HepG2 (cell line): Measurements from ENCODE around the gene AGRN. TPM values are rescaled to one million over a fixed set of nuclear protein-coding genes. Genes with fewer than 3 reads are reported as not detected.

Experiments
- AHR ChIP-seq: IDR thresholded peaks from 2 replicates; pipeline ENCODE4 v1.6.1; 2018; ENCODE audit warnings: missing genetic modification reagents, missing compliant biosample characterization
- ATAD3A ChIP-seq: sonication (generic); formaldehyde crosslinking; IDR thresholded peaks from 2 replicates; pipeline ENCODE4 v1.4.0; 2020; ENCODE audit warnings: missing genetic modification reagents
- FOXA3 ChIP-seq: IDR thresholded peaks from 2 replicates; pipeline ENCODE4 v1.6.1; 2016; ENCODE audit warnings: missing genetic modification reagents, missing compliant biosample characterization
- KLF9 ChIP-seq: IDR thresholded peaks from 2 replicates; pipeline ENCODE4 v1.6.1; 2016; ENCODE audit warnings: low read depth
- MBD4 ChIP-seq: IDR thresholded peaks from 2 replicates; pipeline ENCODE4 v1.6.1; 2012; ENCODE audit warnings: low read length, inconsistent platforms, borderline replicate concordance
- NAIF1 ChIP-seq: sonication (generic); formaldehyde crosslinking; IDR thresholded peaks from 2 replicates; pipeline ENCODE4 v1.5.0; 2020; ENCODE audit warnings: mild to moderate bottlenecking, missing genetic modification reagents, borderline replicate concordance
- NFE2L1 ChIP-seq: sonication (generic); formaldehyde crosslinking; IDR thresholded peaks from 2 replicates; pipeline ENCODE4 v1.4.0; 2020; ENCODE audit warnings: missing genetic modification reagents, mild to moderate bottlenecking, borderline replicate concordance
- RBFOX2 ChIP-seq: fragments of 200-400 bp; formaldehyde crosslinking; IDR thresholded peaks from 2 replicates; pipeline ENCODE4 v1.6.1; 2017; ENCODE audit warnings: low read depth, mild to moderate bottlenecking, low read length
- ZNF7 ChIP-seq: IDR thresholded peaks from 2 replicates; pipeline ENCODE4 v1.6.1; 2016; ENCODE audit warnings: missing biosample characterization, missing genetic modification reagents
- ZNF790 ChIP-seq: sonication (generic); formaldehyde crosslinking; IDR thresholded peaks from 2 replicates; pipeline ENCODE4 v1.8.0; 2022; ENCODE audit warnings: missing genetic modification reagents, mild to moderate bottlenecking, borderline replicate concordance
- polyA plus RNA-seq, 8 experiments: library from polyadenylated mRNA; depleted of rRNA in 3 of 8; stranded (reverse) in 7 of 8; unstranded in 1 of 8; fragments of >200 nt; fragmentation: Illumina TruSeq in 4 of 8; extraction: Trizol in 4 of 8; gene quantifications; 2 replicates each; pipeline versions ENCODE4 v1.2.1 to v1.2.3, GENCODE V29; 2011 to 2016; ENCODE audit warnings: low read depth in 4 of 8, missing spikeins in 1 of 8, mixed read lengths in 1 of 8; ENCODE audit not compliant: insufficient read depth in 1 of 8
- total RNA-seq, 5 experiments: library from RNA; depleted of rRNA; stranded (reverse); fragments of >200 nt; fragmentation: Illumina TruSeq; extraction: Trizol; gene quantifications; 2 replicates each; pipeline ENCODE4 v1.2.3, GENCODE V29; 2016; ENCODE audit warnings: low read depth in 1 of 5
- TF ChIP-seq, protein P1 (sequence below): sonication (generic); formaldehyde crosslinking; IDR thresholded peaks from 2 replicates; pipeline ENCODE4 v1.5.1; 2020; ENCODE audit warnings: mild to moderate bottlenecking, missing genetic modification reagents, borderline replicate concordance
- TF ChIP-seq, protein P2 (sequence below): sonication (generic); formaldehyde crosslinking; IDR thresholded peaks from 2 replicates; pipeline ENCODE4 v1.4.0; 2020; ENCODE audit warnings: missing genetic modification reagents
- TF ChIP-seq, protein P3 (sequence below): sonication (generic); formaldehyde crosslinking; IDR thresholded peaks from 2 replicates; pipeline ENCODE4 v1.5.1; 2020; ENCODE audit warnings: mild to moderate bottlenecking, missing genetic modification reagents, moderate library complexity

The AGRN gene
- total and polyA plus RNA-seq, 2 of the 13 experiments (the other 11 are each of a cell fraction or from before 2014, with no cell fraction given) = 29.8 to 65.2 TPM

DNA sequence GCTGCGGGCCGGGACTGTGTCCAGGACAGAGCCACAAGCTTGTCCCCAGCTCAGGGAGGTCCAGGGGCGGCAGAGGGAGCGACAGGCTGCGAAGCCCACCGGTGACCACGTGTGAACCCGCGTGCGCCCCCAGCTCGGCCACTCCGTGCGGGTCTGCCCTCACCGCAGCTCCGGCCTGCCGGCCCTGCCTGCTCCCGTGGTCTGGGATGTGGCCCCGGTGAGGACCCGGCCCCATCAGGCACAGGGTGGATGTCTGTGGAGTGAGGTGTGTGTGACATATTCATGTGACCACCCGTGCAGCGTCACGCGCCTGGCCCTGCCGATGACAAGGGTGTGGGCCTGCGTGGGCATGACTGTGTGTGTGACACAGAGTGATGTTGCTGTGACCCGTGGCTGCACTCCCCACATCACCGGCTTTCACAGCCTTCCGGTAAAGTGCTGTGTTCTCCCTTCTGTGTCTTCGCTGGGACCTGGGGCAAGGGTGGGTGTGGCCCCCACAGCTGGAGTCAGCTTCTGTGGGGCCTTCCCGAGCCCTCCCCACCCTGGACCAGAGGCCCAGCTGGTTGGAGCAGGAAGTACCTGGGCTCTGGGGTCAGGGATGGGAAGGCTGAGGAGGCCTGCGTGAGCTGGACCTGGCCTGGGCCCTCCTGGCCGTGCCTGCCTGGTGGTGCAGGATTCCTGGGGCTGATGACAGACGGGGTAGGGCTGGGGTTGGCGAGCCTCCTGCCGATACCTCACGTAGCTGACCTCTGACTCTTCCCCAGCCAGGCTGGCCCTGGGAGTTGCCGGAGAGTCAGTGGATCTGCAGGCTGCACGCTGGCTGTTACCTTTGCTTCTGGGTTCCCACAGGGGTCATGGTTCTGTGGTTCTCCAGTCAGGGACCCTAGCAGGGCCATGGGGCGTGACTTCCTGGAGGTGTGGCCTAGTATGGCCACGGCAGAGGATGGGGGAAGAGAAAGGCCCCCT is 50.1 kb downstream of the AGRN start (continued):
- TF ChIP-seq ATAD3A (CRISPR knock-in tag) = no peak
- no peak for TF ChIP-seq MBD4
- no peak for TF ChIP-seq ZNF7
- TF ChIP-seq RBFOX2 = no peak
- TF ChIP-seq FOXA3 = no peak
- TF ChIP-seq NAIF1 = no peak
- no peak for TF ChIP-seq ZNF790 (CRISPR knock-in tag)
- no peak; the same call in 1 of the 2 replicates for TF ChIP-seq NFE2L1
- TF ChIP-seq, protein P1, sequence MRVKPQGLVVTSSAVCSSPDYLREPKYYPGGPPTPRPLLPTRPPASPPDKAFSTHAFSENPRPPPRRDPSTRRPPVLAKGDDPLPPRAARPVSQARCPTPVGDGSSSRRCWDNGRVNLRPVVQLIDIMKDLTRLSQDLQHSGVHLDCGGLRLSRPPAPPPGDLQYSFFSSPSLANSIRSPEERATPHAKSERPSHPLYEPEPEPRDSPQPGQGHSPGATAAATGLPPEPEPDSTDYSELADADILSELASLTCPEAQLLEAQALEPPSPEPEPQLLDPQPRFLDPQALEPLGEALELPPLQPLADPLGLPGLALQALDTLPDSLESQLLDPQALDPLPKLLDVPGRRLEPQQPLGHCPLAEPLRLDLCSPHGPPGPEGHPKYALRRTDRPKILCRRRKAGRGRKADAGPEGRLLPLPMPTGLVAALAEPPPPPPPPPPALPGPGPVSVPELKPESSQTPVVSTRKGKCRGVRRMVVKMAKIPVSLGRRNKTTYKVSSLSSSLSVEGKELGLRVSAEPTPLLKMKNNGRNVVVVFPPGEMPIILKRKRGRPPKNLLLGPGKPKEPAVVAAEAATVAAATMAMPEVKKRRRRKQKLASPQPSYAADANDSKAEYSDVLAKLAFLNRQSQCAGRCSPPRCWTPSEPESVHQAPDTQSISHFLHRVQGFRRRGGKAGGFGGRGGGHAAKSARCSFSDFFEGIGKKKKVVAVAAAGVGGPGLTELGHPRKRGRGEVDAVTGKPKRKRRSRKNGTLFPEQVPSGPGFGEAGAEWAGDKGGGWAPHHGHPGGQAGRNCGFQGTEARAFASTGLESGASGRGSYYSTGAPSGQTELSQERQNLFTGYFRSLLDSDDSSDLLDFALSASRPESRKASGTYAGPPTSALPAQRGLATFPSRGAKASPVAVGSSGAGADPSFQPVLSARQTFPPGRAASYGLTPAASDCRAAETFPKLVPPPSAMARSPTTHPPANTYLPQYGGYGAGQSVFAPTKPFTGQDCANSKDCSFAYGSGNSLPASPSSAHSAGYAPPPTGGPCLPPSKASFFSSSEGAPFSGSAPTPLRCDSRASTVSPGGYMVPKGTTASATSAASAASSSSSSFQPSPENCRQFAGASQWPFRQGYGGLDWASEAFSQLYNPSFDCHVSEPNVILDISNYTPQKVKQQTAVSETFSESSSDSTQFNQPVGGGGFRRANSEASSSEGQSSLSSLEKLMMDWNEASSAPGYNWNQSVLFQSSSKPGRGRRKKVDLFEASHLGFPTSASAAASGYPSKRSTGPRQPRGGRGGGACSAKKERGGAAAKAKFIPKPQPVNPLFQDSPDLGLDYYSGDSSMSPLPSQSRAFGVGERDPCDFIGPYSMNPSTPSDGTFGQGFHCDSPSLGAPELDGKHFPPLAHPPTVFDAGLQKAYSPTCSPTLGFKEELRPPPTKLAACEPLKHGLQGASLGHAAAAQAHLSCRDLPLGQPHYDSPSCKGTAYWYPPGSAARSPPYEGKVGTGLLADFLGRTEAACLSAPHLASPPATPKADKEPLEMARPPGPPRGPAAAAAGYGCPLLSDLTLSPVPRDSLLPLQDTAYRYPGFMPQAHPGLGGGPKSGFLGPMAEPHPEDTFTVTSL (CRISPR knock-in tag) = no peak
- TF ChIP-seq, protein P2, sequence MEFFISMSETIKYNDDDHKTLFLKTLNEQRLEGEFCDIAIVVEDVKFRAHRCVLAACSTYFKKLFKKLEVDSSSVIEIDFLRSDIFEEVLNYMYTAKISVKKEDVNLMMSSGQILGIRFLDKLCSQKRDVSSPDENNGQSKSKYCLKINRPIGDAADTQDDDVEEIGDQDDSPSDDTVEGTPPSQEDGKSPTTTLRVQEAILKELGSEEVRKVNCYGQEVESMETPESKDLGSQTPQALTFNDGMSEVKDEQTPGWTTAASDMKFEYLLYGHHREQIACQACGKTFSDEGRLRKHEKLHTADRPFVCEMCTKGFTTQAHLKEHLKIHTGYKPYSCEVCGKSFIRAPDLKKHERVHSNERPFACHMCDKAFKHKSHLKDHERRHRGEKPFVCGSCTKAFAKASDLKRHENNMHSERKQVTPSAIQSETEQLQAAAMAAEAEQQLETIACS (CRISPR knock-in tag) = 0 out of 2 replicates have a peak, but pooled peaks have one; percentile 29
- no peak for TF ChIP-seq KLF9 (CRISPR knock-in tag)
- TF ChIP-seq, protein P3, sequence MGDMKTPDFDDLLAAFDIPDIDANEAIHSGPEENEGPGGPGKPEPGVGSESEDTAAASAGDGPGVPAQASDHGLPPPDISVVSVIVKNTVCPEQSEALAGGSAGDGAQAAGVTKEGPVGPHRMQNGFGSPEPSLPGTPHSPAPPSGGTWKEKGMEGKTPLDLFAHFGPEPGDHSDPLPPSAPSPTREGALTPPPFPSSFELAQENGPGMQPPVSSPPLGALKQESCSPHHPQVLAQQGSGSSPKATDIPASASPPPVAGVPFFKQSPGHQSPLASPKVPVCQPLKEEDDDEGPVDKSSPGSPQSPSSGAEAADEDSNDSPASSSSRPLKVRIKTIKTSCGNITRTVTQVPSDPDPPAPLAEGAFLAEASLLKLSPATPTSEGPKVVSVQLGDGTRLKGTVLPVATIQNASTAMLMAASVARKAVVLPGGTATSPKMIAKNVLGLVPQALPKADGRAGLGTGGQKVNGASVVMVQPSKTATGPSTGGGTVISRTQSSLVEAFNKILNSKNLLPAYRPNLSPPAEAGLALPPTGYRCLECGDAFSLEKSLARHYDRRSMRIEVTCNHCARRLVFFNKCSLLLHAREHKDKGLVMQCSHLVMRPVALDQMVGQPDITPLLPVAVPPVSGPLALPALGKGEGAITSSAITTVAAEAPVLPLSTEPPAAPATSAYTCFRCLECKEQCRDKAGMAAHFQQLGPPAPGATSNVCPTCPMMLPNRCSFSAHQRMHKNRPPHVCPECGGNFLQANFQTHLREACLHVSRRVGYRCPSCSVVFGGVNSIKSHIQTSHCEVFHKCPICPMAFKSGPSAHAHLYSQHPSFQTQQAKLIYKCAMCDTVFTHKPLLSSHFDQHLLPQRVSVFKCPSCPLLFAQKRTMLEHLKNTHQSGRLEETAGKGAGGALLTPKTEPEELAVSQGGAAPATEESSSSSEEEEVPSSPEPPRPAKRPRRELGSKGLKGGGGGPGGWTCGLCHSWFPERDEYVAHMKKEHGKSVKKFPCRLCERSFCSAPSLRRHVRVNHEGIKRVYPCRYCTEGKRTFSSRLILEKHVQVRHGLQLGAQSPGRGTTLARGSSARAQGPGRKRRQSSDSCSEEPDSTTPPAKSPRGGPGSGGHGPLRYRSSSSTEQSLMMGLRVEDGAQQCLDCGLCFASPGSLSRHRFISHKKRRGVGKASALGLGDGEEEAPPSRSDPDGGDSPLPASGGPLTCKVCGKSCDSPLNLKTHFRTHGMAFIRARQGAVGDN = peak; percentile 74
- TF ChIP-seq AHR (CRISPR knock-in tag) = no peak
